CD4-positive, alpha-beta T cell treated with Interleukin-17A for 1 hour (primary cell): ENCODE results near the gene CFAP65.

Experiments
- DNase-seq: peaks from one replicate; pipeline ENCODE4 v3.0.0-alpha.2; 2020

CFAP65 gene

DNA sequence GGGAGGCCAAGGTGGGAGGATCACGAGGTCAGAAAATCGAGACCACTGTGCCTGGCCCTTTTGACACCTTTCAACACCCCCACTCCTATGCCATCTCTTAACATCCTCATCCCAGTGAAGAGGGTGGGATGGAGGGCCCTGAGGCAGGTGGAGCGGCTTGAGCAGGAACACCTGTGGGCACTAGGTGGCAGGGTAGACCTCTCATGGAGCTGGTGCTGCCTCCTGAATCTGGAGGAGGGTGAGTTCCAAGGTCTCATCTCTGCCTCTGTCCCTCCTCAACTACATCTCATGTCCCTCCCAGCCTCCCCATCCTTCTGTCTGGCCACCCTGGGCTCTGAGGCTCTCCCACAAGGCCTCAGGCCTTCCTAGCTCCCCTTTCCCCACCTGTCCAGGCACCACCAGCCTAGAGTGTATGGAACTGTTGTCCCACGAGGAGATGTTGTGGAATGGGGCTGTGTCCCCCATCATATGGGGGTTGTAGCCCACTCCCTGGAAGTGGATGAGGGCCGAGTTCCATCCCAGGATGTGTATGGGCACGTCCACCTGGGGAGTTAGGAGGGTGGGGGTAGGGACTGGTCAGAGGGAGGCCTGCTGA lies 31.1 kb downstream of the CFAP65 start:
- DNase-seq: no peak

DNA sequence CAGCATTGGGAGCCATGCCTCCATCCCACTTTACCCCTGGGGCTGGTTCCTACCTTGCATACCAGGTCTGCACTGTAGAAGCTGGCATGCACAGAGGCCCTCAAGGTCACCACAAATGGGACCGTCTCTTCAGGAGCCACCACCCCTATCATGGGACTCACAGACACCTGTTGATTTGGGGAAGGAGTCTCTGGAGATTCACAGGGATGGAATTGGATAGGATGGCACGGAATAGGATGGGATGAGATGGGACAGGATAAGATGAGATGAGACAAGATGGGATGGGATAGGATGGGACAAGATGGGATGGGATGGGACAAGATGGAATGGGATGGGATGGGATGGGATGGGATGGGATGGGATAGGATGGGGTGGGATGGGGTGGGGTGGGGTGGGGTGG lies 32.0 kb downstream of the CFAP65 start:
- no peak for DNase-seq

DNA sequence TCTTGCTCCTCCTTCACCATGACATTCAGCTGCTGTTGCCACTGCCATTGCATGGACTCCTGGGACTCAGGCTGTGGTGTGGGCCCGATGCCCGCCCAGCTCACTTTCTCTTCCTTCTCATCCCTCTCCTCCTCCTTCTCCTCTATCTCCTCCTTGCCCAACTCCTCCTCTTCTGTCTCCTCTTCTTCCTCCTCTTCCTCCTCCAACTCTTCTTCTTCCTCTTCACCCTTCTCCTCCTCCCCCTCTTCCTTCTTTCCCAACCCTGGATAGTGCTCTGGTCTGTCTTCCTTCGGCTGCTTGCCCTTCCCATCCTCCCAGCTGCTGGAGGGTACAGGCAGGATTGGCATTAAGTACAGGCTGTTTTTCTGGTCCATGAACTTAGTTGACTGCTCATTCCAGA lies 37.3 kb downstream of the CFAP65 start:
- no peak for DNase-seq

DNA sequence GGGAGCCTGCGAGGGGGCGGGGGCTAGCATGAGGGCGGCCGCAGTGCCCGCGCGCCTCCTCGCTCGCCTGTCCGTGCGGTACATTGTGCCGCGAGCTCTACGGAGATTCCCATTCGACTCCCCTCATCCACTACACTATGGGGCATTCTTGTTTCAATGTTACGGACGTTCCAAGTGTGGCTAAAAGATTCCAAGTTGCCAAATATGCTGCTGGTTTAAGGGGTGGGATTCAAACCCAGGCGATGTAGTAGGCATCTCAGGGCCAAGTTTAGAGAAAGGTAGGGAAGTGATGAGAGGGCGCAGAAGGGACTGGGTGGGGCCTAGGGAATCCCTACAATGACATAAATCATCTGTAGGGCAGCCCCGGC lies 38.1 kb downstream of the CFAP65 start:
- no peak for DNase-seq

DNA sequence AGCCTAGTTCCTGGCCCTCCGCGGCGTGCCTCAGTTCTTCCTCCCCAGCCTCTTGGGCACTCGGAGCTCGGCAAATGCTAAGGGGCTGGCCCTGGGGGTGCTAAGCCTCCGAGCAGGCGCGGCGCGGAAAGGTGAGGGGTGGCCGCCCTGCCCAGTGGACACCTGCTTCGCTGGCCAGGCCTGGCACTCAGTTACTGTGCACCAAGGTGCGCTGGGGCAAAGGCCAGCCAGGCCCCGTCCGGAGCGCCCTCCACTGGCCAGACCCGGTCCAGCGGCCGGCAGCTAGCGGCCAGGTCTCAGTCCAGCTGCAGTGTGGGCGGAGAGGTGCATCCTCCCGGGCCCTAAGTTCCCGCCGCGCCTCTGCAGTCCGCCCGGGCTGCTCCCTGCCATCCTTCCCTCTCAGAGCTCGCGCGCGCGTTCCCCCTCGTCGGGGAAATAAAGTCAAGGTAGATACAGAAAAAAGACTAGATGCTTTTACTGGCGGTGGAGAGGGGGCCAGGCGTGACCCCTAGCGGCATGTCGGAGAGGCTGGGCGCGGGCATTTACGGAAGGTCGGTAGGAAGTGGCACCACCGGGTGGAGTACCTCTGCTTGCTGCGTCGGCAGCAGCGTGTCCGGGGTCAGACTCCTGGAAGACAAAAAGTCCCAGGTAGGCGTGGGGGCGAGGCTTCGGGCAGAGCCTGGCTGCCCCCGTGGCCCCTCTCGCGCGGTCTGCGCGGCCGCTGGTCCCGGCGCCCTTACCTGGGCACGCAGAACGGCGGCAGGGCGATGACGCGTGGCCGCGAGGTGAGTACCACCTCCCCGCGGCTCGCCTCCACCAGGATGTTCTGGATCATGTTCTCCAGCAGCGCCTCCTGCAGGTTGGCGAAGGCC lies 38.7 kb downstream of the CFAP65 start:
- DNase-seq: peak; percentile 28

DNA sequence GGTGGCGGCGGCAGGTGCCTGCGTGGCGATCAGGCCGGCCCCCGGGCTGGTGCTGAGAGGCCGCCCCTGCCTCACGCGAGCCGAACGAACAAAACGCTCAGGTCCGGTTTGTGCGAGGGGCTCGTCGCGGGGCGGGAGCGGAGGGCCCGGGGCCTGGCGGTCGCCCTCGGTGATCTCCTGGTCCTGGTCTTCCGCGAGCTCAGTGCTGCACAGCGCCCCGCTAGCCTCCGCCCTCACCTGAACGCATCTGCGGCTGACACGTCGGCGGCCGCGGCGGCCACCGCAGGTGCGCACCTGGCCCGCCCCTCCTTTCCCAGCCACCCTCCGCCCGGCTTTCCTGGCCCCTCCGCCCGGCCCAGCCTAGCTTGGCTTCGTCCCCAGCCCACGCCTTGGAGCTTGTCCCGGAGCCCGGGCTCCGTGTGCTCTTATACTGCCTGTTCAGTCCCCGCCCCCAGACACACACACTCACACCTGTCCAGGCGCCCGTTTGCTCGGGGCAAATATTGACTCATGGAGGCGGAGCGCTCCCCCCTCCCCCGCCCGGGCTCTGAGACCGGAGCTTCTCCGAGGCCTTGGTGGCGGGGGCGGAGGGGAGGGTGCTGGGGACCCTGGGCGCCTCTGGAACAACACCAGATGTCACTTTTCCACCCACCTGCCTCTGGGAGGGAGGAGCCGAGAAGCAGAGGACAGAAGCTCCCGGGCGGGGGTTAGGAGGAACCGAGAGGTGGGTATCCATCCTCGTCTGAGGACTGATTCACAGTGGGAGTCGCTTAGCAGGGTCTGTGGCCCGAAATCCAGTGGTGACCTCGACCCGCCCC lies 39.5 kb downstream of the CFAP65 start:
- DNase-seq: no peak

DNA sequence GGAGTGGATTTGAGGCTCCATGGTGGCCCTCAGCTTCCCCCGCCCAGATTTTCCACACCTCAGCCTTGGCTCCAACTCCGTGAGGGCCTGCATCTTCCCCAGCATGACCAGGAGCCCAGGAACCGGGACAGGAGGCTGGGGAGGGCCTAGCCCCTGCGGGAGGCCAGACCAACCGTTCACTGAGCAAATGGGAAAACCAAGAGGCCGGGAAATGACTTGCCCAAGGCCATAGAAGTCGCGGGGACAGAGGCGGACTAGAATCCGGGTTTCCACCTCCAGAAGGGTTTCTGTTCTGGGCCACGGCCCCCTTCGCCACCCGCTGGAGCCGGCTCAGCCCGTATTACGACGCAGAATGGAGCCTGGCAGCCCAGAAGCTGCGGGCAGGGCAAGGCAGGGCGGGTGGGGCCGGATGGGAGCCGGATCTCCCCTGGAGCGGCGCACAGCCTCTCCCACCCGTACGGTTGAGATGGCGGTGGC lies 40.2 kb downstream of the CFAP65 start:
- DNase-seq: no peak

DNA sequence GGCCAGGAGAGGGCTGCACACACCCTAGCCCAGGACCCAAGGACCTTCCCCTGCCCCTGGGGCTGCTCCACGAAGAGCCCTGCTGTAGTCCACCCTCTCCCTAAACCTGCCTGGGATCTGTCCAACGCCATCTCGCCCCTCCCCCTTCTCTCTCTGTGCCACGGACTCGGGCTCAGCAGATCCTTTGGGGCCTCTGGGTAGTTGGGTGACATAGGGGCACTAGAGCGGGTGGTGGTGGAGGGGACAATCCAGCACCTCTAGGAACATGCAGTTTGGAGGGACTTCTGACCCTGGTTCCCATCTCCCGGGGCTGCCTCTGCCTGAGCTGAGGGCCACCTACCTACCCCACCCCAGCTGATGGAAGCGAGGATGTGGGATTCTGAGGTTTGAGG lies 40.8 kb downstream of the CFAP65 start:
- no peak for DNase-seq

DNA sequence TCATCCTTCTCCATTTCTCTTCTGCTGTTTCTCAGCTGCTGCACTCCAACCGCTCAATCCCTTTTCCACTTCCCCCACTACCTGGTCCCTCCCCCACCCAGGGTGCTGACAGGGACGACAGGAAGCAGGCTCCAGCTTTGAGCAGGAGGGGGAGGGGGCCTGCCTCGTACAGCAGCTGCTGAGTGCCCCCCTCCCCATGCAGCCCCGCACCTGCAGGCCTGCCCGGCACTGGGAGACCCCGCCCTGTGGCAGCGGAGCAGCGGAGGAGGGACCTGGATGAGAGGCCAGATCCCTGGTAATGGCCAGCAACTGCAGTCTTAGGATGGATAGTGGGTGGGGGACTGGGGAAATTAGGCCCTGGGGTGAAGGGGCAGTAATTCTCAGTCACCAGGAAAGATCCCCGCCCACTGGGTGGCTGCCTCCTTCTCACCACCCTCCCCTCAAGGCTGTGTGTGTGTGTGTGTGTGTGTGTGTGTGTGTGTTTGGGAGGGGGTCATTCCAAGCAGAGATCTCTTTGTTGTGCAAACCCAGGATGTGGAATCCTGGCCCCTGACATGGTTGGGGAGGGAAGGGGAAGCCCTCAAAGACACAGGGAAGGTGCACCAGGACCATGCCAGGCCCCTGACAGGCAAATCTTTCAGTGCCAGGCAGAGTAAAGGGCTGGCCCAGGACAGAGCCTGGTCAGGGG lies 41.3 kb downstream of the CFAP65 start:
- DNase-seq: no peak

DNA sequence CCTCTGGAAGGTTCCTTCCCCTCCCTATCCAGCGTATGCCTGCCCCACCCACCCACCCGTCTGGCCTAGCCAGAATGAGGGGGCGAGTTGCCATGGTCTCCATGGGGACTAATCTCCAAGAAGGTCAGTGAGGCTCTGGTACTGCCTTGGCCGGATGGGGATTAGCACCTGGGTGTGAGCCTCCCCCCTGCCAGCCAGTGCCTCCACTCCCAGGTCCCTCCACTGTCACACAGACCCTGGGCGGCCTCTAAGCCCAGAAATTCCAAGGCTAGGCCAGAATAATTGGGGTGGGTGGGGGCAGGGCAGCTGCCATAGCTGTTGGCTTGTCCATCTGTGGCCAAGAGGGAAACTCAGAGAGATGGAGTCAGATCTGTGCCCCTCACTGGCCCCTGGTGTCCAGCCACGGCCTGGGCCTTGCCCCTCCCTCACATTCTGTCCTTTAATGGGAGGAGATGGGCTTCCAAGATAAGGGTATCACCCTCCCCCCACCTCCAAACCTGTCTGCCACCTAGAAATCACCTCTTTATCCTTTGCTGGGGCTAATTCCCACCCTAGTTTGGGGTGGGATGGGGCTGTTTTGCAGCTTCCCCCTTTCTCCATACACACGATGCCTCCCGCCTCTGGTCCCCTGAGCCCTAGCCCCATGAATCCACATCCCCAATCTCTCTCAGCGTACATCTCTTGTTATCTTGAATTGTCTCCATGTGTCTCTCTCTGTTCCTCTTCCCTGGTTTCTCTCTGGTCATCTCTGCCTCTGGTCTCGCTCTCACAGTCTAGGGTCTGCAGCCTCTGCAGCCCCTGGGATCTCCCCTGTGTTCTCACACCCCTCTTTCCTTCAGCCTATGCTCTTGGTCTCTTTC lies 42.1 kb downstream of the CFAP65 start:
- no peak for DNase-seq

DNA sequence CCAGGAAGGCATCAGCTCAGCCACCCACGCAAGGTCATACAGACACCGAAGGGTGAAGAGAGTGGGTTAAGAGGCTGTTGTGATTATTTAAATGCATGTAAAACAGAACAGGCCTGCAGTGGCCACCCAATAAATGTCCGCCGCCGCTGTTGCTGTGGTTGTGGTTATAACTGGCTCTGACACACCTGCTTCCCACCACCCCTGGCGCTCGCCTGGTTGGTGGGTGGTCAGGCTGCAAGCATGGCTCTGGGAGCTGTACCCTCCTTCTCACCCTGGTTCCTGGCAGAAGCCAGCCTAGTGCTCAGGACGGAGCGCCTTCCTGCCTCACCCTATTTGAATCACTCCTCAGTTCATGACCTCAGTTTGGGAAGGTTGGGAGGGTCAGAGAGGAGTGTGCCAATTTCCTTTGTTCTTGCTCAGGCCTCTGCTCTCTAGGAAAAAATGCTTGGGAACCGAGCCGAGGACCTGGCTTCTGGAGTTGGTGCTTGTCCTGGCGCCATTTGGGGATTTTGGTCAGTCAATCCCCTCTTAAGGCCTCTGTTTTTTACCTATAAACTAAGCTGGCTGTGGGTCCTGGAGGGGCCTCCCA lies 42.8 kb downstream of the CFAP65 start:
- DNase-seq: no peak

DNA sequence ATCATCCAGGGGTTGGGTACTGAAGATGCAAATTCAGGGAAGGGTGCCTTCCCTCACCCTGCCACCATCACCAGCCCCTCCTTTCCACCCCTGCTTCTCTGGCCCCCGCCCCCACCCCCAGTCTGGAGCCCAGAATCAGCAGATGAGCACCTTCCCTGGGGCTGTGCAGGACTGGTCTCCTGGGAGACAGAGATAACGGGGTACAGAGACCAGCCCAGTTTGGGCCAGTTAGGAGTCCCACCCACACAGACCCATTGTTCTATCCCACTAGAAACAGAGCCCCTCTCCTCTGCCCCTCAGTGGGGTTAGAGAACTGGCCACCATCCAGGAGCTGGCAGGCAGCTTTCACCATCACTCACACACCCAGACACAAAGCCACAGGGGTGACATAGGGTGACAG lies 43.6 kb downstream of the CFAP65 start:
- no peak for DNase-seq

DNA sequence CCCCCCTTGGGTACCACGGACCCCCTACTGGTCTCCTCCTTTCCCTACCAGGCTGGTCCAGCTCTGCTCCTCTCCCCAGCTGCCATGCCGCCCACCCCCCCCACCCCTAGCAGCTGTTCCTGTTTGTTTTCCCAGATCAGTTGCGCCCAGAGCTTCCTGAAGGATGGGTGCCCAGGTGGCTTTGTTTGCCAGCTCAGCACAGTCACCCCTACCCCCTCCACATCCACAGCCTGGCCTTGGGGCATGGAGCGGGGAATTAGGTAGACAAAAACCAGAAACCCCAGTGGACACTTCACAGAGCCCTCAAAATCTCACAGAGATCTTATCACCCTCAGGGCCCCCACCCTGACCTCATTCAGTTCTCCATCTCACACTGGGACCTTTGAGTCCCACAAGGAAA lies 44.4 kb downstream of the CFAP65 start:
- no peak for DNase-seq

DNA sequence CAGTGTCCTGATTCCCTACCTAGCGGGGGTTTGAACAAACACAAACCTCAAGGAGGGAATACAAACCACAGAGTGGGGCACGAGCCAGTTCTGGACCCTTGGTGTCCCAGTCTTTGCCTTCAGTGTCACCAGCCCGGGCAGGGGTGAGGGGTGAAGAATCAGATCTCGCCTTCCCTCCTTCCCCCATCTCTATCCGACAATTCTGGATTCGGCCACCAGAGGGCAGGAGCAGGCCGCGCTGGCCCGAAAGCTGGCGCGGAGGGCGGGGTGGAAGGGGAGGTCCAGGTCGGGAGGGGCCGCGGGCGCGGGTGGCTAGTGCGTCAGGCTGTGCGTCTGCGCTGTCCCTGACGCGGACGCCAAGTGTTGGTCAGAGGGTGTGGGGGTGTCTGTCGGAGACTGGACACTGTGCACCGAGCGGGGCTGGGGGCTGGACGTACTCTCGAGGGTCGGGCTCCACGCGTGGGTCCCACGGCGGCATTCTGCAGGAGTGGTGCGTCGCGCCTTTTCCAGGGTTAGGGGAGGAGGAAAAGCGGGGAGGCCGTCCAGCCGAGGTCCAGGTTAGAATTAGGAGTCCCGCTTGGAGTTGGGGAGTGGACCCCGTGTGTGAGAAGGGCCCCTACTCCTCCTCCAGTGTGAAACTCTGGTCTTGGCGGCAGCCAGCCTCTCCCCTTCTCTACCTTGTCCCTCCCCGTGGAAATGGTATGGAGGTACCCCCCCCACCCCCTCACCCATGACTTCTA lies 45.2 kb downstream of the CFAP65 start:
- DNase-seq: peak; percentile 80

DNA sequence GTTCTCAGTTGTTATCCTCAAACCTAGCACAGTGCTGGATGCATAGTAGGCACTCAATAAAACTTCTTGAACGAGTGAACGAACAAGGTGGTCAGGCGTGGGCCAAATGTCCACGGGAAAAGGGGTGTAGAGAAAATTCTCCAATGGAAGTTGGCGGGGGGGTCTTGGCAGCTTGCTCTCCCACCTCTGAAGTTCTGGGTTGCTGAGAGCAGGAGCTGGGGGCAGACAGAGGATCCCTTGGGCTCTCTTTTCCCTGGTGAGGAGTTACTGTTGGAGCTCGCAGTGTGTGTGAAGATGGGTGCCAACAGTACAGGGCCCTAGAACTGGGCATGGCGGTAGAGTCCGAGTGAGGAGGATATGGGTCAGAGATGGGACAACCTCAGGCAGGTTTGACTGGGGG lies 45.8 kb downstream of the CFAP65 start:
- DNase-seq: no peak

DNA sequence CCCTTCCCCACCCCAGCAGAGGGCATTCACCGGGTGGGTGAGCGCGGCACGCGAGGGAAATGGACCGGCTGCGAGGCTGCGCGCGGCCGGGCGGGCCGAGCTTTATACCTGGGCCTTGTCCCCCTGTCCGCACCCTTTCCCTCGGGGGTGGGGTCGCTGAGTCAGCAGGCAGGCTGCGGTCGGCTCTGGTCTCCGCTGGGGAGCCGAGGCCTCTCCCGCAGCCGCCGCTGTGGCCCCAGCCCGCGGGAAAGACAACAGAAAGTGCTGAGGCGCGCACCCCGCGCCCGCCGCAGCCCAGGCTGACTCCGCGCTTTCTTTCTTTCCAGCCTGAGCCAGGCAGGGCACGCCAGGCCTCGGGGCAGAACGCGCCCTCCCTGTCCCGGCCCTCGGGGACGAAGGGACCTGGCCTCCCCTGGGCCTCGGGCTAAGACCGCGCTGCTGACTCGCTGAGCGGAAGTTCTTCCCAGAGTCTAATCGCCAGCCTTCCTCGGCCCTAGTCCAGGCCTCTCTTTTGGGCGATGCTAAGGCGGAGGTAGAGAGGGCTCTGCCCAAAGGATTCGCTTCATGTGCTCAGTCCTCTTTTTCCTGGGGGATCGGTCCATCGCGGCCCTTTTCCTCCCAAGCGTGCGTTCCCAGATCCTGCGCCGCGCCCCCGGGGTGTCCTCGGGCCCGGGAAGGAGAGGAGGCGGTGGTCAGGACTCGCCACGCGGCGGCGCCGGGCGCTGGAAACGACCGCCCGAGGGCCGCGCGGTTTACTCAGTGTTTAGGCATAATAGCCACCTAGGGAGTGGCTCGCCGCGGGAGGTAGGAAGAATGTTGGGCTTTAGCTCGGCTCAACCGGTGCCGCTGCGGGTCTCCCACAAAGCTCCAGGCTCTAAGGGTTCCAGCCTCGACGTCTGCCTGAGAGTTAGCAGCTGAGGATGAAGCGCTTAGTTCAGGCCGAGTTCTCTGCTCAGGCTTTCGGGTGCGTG lies 47.7 kb downstream of the CFAP65 start, which contains the start of gene CRYBA2:
CRYBA2 (minus strand) TSS at position 78 of the 971 bp plus-strand sequence. CDS start 246 bp downstream, outside the sequence.
- DNase-seq: no peak

DNA sequence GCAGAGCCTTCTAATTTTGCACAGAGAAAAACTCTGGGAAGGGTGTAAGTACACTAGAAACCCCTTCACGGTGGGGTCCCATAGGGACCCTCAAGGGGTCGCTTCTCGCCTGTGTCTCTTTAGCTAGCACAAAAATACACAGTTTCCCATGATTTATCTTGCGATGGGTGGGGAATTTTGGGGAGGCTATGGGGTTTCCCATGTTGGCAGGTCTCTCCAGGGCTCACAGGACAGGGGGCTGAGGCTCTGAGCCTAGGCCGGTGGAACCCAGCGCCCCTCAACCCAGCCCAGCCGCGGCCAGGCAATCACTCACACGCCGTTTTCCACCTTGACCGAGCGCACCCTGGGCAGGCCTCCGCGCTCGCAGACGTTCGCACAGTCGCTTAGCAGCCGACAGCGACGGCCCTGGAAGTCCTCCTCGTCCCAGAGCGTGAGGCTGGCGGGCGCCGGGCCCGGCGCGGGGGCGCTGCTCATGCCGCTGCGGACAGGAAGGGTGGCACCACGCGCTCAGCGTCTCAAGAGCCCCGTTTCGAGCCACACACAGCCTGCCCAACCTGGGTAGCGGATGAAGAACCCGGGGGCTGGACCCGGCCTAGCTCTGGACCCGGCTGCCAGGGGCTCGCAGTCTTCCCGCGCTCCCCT lies 48.5 kb downstream of the CFAP65 start:
- DNase-seq: no peak

DNA sequence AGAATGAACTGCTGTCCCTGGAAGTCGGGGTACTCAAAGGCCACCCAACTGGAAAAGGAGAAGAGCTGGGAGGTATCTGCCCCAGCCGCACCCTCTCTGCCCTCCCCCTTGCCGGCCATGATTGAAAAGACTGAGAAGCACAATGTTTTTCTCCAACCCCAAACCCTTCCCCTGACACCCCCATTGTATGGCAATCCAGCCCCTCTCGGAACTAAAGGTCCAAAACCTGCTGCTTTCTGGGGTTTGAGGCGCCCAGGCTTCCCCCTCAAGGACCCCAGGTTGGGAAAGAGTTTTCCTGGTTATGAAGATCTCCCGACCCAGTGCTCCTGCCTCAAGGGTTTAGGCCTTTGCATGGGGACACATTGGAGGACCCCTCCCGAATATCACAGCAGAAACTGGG lies 49.1 kb downstream of the CFAP65 start:
- DNase-seq: no peak

DNA sequence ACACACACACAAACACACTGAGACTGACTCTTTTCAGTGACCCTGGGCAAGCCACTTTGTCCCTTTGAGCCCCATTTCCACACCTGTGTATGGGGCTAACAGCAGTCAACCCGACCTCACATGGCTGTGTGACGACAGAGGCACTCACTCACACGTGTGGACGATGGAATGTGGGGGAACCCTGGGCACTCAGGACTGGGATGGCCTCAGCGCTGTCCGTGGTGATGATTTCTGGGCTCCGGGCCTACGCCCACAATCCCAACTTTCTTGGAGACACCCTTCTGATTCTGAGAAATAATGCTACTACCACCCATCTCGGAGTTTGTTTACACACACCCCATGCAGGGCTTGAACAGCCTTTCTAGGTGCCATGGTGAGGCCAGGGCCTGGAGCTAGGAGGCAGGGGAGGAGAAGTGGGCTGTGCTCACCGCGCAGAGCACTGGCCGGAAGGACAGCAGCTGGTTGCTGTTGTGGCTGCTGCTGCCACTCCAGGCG lies 49.6 kb downstream of the CFAP65 start:
- DNase-seq: no peak
